Osteocyte (in vitro differentiated cells): ENCODE measurements around the gene OR2S2. TPM values are rescaled to one million over a fixed set of nuclear protein-coding genes. Genes with fewer than 3 reads are reported as not detected.

Experiments
- DNase-seq: peaks from one replicate; pipeline ENCODE4 v3.0.0; 2021; ENCODE audit warnings: mixed read lengths; ENCODE audit not compliant: unreplicated experiment; ENCODE audit errors: extremely low spot score
- H3K27ac Mint-ChIP-seq: one replicate; pipeline ENCODE4 v1.8.0; 2021; ENCODE audit warnings: mild to moderate bottlenecking, mixed read lengths; ENCODE audit not compliant: unreplicated experiment
- H3K27me3 Mint-ChIP-seq: one replicate; pipeline ENCODE4 v1.8.0; 2021; ENCODE audit warnings: mixed read lengths; ENCODE audit not compliant: unreplicated experiment
- H3K36me3 Mint-ChIP-seq: one replicate; pipeline ENCODE4 v1.8.0; 2021; ENCODE audit warnings: mixed read lengths; ENCODE audit not compliant: unreplicated experiment
- H3K4me1 Mint-ChIP-seq: one replicate; pipeline ENCODE4 v1.8.0; 2021; ENCODE audit warnings: mixed read lengths; ENCODE audit not compliant: unreplicated experiment
- H3K4me3 Mint-ChIP-seq: one replicate; pipeline ENCODE4 v1.8.0; 2021; ENCODE audit warnings: mild to moderate bottlenecking, moderate library complexity, mixed read lengths; ENCODE audit not compliant: unreplicated experiment
- H3K9me3 Mint-ChIP-seq: one replicate; pipeline ENCODE4 v1.8.0; 2021; ENCODE audit warnings: mixed read lengths; ENCODE audit not compliant: unreplicated experiment
- CTCF ChIP-seq: fragments of 200-600 bp; sonication (generic); IDR thresholded peaks from 2 replicates; pipeline ENCODE4 v1.5.0; 2021; ENCODE audit warnings: antibody characterized with exemption, mild to moderate bottlenecking, moderate library complexity
- total RNA-seq: library from RNA; stranded (reverse); gene quantifications from 2 replicates; pipeline ENCODE4 v1.2.1, GENCODE V29; 2021

The OR2S2 gene
- total RNA-seq, 1 donor from 2014 or later, result not detected

- peaks cover 36% of the 10 kb centered on the region for H3K27me3 Mint-ChIP-seq
- peaks cover 4% of the 10 kb centered on the region for H3K4me1 Mint-ChIP-seq
- H3K27ac Mint-ChIP-seq, result no peak overlapping the region
- TF ChIP-seq CTCF, result no peak
- no peaks in the 10 kb centered on the region for H3K36me3 Mint-ChIP-seq
- no peak for DNase-seq
- H3K4me3 Mint-ChIP-seq, result no peak overlapping the region
- H3K9me3 Mint-ChIP-seq, result no peaks in the 10 kb centered on the region
Observed at GRCh38 chr9:35965011-35965410, 7.1 kb upstream of the OR2S2 start.

GRCh38 chr9:35962126-35962906, 4.4 kb upstream of the OR2S2 start:
- Mint-ChIP-seq H3K4me1 (peaks cover 4% of the 10 kb centered on the region), H3K27me3 (peaks cover 19% of the 10 kb centered on the region), H3K9me3 (no peaks in the 10 kb centered on the region), H3K4me3 (no peak overlapping the region), H3K36me3 (no peaks in the 10 kb centered on the region), H3K27ac (peak overlapping the region; percentile 56)
- DNase-seq, result no peak
- no peak for TF ChIP-seq CTCF

GRCh38 chr9:35960039-35960655, 2.2 kb upstream of the OR2S2 start:
- no peaks in the 10 kb centered on the region for H3K36me3 Mint-ChIP-seq
- H3K9me3 Mint-ChIP-seq, result no peaks in the 10 kb centered on the region
- TF ChIP-seq CTCF, result no peak
- H3K4me3 Mint-ChIP-seq, result no peak overlapping the region
- no peak overlapping the region for H3K27ac Mint-ChIP-seq
- H3K4me1 Mint-ChIP-seq, result peaks cover 4% of the 10 kb centered on the region
- H3K27me3 Mint-ChIP-seq, result peaks cover 5% of the 10 kb centered on the region
- DNase-seq, result no peak

- no peak for TF ChIP-seq CTCF
- no peak for DNase-seq
- Mint-ChIP-seq H3K27ac (no peak overlapping the region), H3K36me3 (no peaks in the 10 kb centered on the region), H3K27me3 (peaks cover 2% of the 10 kb centered on the region), H3K4me3 (no peak overlapping the region), H3K4me1 (peaks cover 4% of the 10 kb centered on the region), H3K9me3 (no peaks in the 10 kb centered on the region)
Observed at GRCh38 chr9:35956651-35957050, 1.3 kb downstream of the OR2S2 start.

GRCh38 chr9:35954942-35955546, 2.9 kb downstream of the OR2S2 start:
- DNase-seq, result no peak
- peak; percentile 92 for TF ChIP-seq CTCF
- no peaks in the 10 kb centered on the region for H3K36me3 Mint-ChIP-seq
- H3K4me1 Mint-ChIP-seq, result peaks cover 5% of the 10 kb centered on the region
- H3K4me3 Mint-ChIP-seq, result no peak overlapping the region
- peaks cover 2% of the 10 kb centered on the region for H3K27me3 Mint-ChIP-seq
- H3K27ac Mint-ChIP-seq, result no peak overlapping the region
- H3K9me3 Mint-ChIP-seq, result no peaks in the 10 kb centered on the region
